Neural progenitor cell (in vitro differentiated cells): Measurements from ENCODE around the gene CXCR5. TPM values are rescaled to one million over a fixed set of nuclear protein-coding genes. Genes with fewer than 3 reads are reported as not detected.
A peak's percentile ranks its signal among the peaks of the same experiment; 100 is the strongest.

ENCODE experiments used
- DNase-seq: peaks from one replicate; pipeline ENCODE4 v3.0.0-alpha.2; 2016; ENCODE audit warnings: low spot score
- H2AFZ ChIP-seq: fragments of 200-600 bp; sonication (generic); replicated peaks from 2 replicates; pipeline ENCODE4 v1.6.1; 2016; ENCODE audit warnings: antibody characterized with exemption
- H3F3A ChIP-seq: fragments of 200-600 bp; sonication (generic); 2 replicates; pipeline ENCODE4 v1.6.1; 2016; ENCODE audit warnings: antibody characterized with exemption, low read depth
- H3K27ac ChIP-seq: fragments of 200-600 bp; sonication (generic); 2 replicates; pipeline ENCODE4 v1.5.1; 2016; ENCODE audit warnings: mild to moderate bottlenecking
- H3K27me3 ChIP-seq: fragments of 200-600 bp; sonication (generic); 2 replicates; pipeline ENCODE4 v1.6.1; 2016; ENCODE audit warnings: mild to moderate bottlenecking, moderate library complexity
- H3K36me3 ChIP-seq: fragments of 200-600 bp; sonication (generic); 2 replicates; pipeline ENCODE4 v1.5.1; 2016
- H3K4me1 ChIP-seq: fragments of 200-600 bp; sonication (generic); 2 replicates; pipeline ENCODE4 v1.6.1; 2016; ENCODE audit warnings: mixed run types
- H3K4me2 ChIP-seq: fragments of 200-600 bp; sonication (generic); 2 replicates; pipeline ENCODE4 v1.6.1; 2016
- H3K4me3 ChIP-seq: fragments of 200-600 bp; sonication (generic); 2 replicates; pipeline ENCODE4 v1.5.1; 2016
- H3K79me2 ChIP-seq: fragments of 200-600 bp; sonication (generic); 2 replicates; pipeline ENCODE4 v1.6.1; 2016; ENCODE audit warnings: low read depth
- H3K9ac ChIP-seq: fragments of 200-600 bp; sonication (generic); 2 replicates; pipeline ENCODE4 v1.6.1; 2016
- H3K9me3 ChIP-seq: fragments of 200-600 bp; sonication (generic); 2 replicates; pipeline ENCODE4 v1.5.1; 2016; ENCODE audit warnings: low read depth
- H4K20me1 ChIP-seq: fragments of 200-600 bp; sonication (generic); 2 replicates; pipeline ENCODE4 v1.6.1; 2016; ENCODE audit warnings: low read depth
- H3K27ac Mint-ChIP-seq: 3 replicates; pipeline ENCODE4 v1.8.0; 2021; ENCODE audit warnings: mixed read lengths
- H3K27me3 Mint-ChIP-seq: 2 replicates; pipeline ENCODE4 v1.8.0; 2022; ENCODE audit warnings: low read depth, mild to moderate bottlenecking, inconsistent platforms, moderate library complexity, mixed read lengths; ENCODE audit not compliant: insufficient read depth
- H3K36me3 Mint-ChIP-seq: 3 replicates; pipeline ENCODE4 v1.8.0; 2021; ENCODE audit warnings: mixed read lengths
- H3K4me1 Mint-ChIP-seq: 3 replicates; pipeline ENCODE4 v1.8.0; 2021; ENCODE audit warnings: mixed read lengths
- H3K4me3 Mint-ChIP-seq: 3 replicates; pipeline ENCODE4 v1.8.0; 2021; ENCODE audit warnings: mild to moderate bottlenecking, moderate library complexity, mixed read lengths
- H3K9me3 Mint-ChIP-seq: 3 replicates; pipeline ENCODE4 v1.8.0; 2020; ENCODE audit warnings: mixed read lengths
- EZH2 ChIP-seq: fragments of 200-600 bp; sonication (generic); IDR thresholded peaks from 2 replicates; pipeline ENCODE4 v1.6.1; 2017; ENCODE audit warnings: antibody characterized with exemption, mild to moderate bottlenecking, moderate library complexity
- EZH2phosphoT487 ChIP-seq: fragments of 200-600 bp; sonication (generic); IDR thresholded peaks from 2 replicates; pipeline ENCODE4 v1.6.1; 2017; ENCODE audit warnings: antibody characterized with exemption
- total RNA-seq: library from RNA; depleted of rRNA; stranded (reverse); fragments of >200 nt; gene quantifications from 2 replicates; pipeline ENCODE4 v1.2.3, GENCODE V29; 2015; ENCODE audit warnings: low replicate concordance
- TF ChIP-seq, protein P1 (sequence below): fragments of 200-600 bp; sonication (generic); IDR thresholded peaks from 2 replicates; pipeline ENCODE4 v1.5.1; 2017; ENCODE audit warnings: antibody characterized with exemption, mild to moderate bottlenecking

CXCR5 gene
- total RNA-seq, 1 donor from 2014 or later: not detected

DNA sequence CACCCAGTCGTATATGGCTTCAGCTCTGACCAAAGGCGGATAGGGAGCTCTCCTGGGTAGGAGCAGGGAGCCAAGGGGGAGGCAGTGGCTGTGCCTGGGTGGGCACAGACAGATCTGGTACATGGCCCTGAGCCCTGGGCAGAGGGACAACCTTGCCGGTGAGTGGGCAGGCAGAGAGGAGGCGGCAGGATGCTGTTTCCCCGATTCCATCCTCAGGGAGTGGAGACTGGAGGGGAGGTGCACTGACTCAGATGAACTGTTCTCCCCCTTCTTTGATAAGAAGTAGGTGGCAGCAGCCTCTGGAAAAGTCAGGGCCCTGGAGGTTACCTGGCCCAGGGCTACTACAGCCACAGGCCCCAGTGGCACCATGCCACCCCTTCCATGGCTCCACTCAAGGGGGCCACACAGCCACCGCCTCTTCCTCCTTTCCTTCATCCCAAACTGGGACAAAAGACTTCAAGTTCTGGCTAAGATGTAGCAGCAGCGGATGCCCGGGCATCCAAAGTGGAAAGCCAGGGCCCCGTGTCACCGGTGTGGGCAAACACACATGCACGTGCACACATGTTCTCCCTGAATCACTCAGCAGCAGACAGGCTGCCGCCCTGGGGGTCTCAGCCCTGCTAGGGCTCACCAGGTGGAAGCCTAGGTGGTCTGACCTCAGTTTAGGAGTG, 13.4 kb downstream of the CXCR5 start:
- H3K27ac ChIP-seq: no peak overlapping the region
- DNase-seq: no peak
- no peak overlapping the region for H3K4me2 ChIP-seq
- H3K4me3 Mint-ChIP-seq: no peak overlapping the region
- H3K79me2 ChIP-seq: no peaks in the 10 kb centered on the region
- H3K4me1 ChIP-seq: peaks cover 3% of the 10 kb centered on the region
- no peaks in the 10 kb centered on the region for H3K27me3 ChIP-seq
- H3K27me3 Mint-ChIP-seq: peaks cover 14% of the 10 kb centered on the region
- TF ChIP-seq EZH2phosphoT487: no peak
- H3F3A ChIP-seq: no peaks in the 10 kb centered on the region
- H3K36me3 ChIP-seq: no peaks in the 10 kb centered on the region
- no peak overlapping the region for H3K9ac ChIP-seq
- H3K9me3 Mint-ChIP-seq: no peaks in the 10 kb centered on the region
- H3K4me3 ChIP-seq: no peak overlapping the region
- H4K20me1 ChIP-seq: peaks cover 5% of the 10 kb centered on the region
- peak overlapping the region; percentile 65 for H3K27ac Mint-ChIP-seq
- no peak overlapping the region for H2AFZ ChIP-seq
- H3K9me3 ChIP-seq: no peaks in the 10 kb centered on the region
- peaks cover 10% of the 10 kb centered on the region for H3K4me1 Mint-ChIP-seq
- peaks cover 5% of the 10 kb centered on the region for H3K36me3 Mint-ChIP-seq

DNA sequence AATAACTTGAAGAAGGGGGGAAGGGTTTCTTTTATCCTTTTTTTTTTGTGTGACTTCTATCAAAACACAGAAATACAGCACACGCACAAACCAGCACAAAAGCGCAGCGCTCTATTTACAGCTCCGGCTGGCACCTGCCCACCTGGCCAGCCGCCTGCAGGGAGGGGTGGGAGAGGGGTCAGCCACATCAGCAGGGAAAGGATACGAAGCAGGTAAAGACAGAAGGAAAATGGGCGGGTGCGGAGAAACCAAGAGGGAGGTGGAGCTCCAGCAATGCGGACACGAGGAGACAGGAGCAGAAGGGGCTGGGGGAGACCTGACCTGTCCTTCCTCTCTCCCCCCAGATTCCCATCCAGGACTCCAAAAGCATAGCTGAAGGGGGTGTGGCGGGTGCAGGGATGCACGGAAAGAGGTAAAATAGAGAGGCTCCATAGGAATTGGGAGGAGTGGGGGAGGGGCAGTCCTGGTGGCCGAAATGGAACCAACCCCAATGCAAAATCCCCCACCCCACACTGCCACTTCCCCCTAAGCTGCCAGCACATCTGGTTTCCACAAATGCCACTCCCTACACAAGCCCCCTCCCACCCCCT, 14.1 kb downstream of the CXCR5 start:
- Mint-ChIP-seq H3K4me3 (no peak overlapping the region), H3K27me3 (peaks cover 14% of the 10 kb centered on the region), H3K9me3 (no peaks in the 10 kb centered on the region), H3K4me1 (peaks cover 10% of the 10 kb centered on the region), H3K27ac (peak overlapping the region; percentile 65), H3K36me3 (peaks cover 5% of the 10 kb centered on the region)
- H3K27me3 ChIP-seq: no peaks in the 10 kb centered on the region
- peaks cover 5% of the 10 kb centered on the region for H4K20me1 ChIP-seq
- H3K9me3 ChIP-seq: no peaks in the 10 kb centered on the region
- peaks cover 3% of the 10 kb centered on the region for H3K4me1 ChIP-seq
- no peak overlapping the region for H3K9ac ChIP-seq
- no peak overlapping the region for H3K4me3 ChIP-seq
- H3K36me3 ChIP-seq: no peaks in the 10 kb centered on the region
- no peak overlapping the region for H2AFZ ChIP-seq
- H3K79me2 ChIP-seq: no peaks in the 10 kb centered on the region
- H3K27ac ChIP-seq: no peak overlapping the region
- no peak overlapping the region for H3K4me2 ChIP-seq
- TF ChIP-seq, protein P1, sequence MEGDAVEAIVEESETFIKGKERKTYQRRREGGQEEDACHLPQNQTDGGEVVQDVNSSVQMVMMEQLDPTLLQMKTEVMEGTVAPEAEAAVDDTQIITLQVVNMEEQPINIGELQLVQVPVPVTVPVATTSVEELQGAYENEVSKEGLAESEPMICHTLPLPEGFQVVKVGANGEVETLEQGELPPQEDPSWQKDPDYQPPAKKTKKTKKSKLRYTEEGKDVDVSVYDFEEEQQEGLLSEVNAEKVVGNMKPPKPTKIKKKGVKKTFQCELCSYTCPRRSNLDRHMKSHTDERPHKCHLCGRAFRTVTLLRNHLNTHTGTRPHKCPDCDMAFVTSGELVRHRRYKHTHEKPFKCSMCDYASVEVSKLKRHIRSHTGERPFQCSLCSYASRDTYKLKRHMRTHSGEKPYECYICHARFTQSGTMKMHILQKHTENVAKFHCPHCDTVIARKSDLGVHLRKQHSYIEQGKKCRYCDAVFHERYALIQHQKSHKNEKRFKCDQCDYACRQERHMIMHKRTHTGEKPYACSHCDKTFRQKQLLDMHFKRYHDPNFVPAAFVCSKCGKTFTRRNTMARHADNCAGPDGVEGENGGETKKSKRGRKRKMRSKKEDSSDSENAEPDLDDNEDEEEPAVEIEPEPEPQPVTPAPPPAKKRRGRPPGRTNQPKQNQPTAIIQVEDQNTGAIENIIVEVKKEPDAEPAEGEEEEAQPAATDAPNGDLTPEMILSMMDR: no peak
- no peak for TF ChIP-seq EZH2phosphoT487
- TF ChIP-seq EZH2: no peak
- DNase-seq: no peak
- H3F3A ChIP-seq: no peaks in the 10 kb centered on the region

- Mint-ChIP-seq H3K27me3 (peaks cover 14% of the 10 kb centered on the region), H3K4me3 (no peak overlapping the region), H3K9me3 (no peaks in the 10 kb centered on the region), H3K27ac (no peak overlapping the region), H3K4me1 (peaks cover 10% of the 10 kb centered on the region), H3K36me3 (peaks cover 5% of the 10 kb centered on the region)
- TF ChIP-seq EZH2 (no peak), EZH2phosphoT487 (no peak)
- TF ChIP-seq, protein P1: no peak
- Histone ChIP-seq H3K27ac (no peak overlapping the region), H3K4me1 (peaks cover 3% of the 10 kb centered on the region), H3F3A (no peaks in the 10 kb centered on the region), H3K4me2 (no peak overlapping the region), H3K9ac (no peak overlapping the region), H4K20me1 (peaks cover 5% of the 10 kb centered on the region), H3K27me3 (no peaks in the 10 kb centered on the region), H3K79me2 (no peaks in the 10 kb centered on the region), H2AFZ (no peak overlapping the region), H3K4me3 (no peak overlapping the region), H3K9me3 (no peaks in the 10 kb centered on the region), H3K36me3 (no peaks in the 10 kb centered on the region)
- DNase-seq: no peak
Observed at GRCh38 chr11:118898400-118899295, 15.0 kb downstream of the CXCR5 start.
